NT2/D1 (cell line): Measurements from ENCODE around the gene TKTL1.
"Not testable (repeated sequence)": the region's sequence is repeated elsewhere in the genome, so short reads cannot be mapped to it uniquely, and the experiment has no call there.

Source experiments
- SUZ12 ChIP-seq: IDR thresholded peaks from 2 replicates; pipeline ENCODE4 v1.6.1; 2011; ENCODE audit not compliant: insufficient read length, insufficient read depth; ENCODE audit errors: extremely low read depth
- YY1 ChIP-seq: IDR thresholded peaks from 2 replicates; pipeline ENCODE4 v1.6.1; 2011; ENCODE audit not compliant: insufficient read length, insufficient read depth
- ZNF274 ChIP-seq: IDR thresholded peaks from 2 replicates; pipeline ENCODE4 v1.6.1; 2011; ENCODE audit warnings: mild to moderate bottlenecking, low read depth, low read length

GRCh38 chrX:154286406-154286805, 9.2 kb upstream of the TKTL1 start:
- TF ChIP-seq YY1, SUZ12, ZNF274: not testable (repeated sequence)
